HG03442 (cell line): Measurements from ENCODE around the gene TSHZ3.

Experiments used
- ATAC-seq: cut with Tn5 transposase; IDR thresholded peaks from one replicate; pipeline ENCODE4 v1.9.1; 2021; ENCODE audit warnings: mild to moderate bottlenecking, moderate library complexity; ENCODE audit not compliant: unreplicated experiment

The TSHZ3 gene

GRCh38 chr19:31266731-31267130 is 82.5 kb downstream of the TSHZ3 start:
- no peak for ATAC-seq

- ATAC-seq = no peak
Observed at GRCh38 chr19:31266196-31266595, 83.0 kb downstream of the TSHZ3 start.

GRCh38 chr19:31264041-31264778 is 85.0 kb downstream of the TSHZ3 start:
- no peak for ATAC-seq

- no peak for ATAC-seq
Observed at GRCh38 chr19:31263328-31263727, 85.9 kb downstream of the TSHZ3 start.

DNA sequence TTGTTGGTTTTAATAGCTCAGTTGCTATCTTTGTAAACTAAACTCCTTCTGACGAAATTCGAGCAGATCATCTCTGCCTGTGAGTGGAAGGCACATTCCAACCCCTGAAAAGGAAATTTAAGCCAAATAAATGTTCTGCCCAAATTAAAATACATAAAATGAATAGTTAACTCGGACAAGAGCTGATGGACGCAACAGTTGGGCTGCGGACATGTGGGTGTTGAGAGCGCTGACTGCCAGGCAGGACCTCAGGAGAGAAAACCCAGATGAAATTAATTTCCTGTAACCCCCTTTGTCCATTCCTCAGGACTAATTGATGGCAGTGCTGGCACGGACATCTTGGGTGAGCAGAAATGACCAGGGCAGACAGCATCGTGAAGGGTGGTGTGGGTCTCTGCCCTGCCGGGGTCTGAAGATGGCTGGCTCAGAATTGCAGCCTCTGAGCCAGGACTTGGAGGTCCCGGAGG is 86.5 kb downstream of the TSHZ3 start:
- ATAC-seq = no peak

- ATAC-seq = no peak
Observed at GRCh38 chr19:31261603-31262212, 87.5 kb downstream of the TSHZ3 start.

GRCh38 chr19:31261019-31261602 is 88.1 kb downstream of the TSHZ3 start:
- ATAC-seq = no peak

DNA sequence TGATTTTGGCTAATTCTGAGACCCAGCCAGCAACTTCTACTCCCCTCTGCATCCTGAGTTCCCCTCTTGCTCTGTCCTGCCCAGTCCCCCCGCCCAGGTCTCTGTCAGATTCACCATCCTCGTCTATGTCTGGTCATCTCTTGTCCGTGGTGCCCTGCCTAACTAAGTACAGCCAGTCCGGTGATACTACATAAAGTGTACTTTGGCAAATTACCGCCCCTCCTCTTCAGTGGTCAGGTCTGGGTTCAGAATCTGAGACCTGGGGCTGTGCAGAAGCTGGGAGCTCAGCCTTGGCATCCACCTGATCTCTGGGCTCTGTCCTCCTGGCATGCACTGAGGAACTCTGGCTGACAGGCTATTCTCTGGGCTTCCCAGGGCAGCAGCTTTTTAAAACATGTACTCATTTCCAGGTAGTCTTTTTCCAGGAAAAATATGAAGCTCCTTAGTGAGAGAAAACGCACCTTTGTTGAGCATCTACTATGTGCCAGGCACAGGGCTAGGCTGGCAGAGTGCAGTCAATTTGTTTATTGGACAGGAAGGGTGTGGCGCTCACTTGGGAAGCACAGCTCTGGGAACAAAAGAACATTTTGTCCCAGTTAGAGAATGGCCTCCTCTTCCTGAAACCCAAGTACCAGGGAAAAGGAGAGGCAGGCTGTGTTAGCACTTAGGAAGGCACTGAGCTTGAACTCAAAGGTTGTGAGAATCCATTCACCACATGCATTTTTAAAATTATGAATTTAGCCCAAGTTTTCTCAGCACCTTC is 88.9 kb downstream of the TSHZ3 start:
- no peak for ATAC-seq

DNA sequence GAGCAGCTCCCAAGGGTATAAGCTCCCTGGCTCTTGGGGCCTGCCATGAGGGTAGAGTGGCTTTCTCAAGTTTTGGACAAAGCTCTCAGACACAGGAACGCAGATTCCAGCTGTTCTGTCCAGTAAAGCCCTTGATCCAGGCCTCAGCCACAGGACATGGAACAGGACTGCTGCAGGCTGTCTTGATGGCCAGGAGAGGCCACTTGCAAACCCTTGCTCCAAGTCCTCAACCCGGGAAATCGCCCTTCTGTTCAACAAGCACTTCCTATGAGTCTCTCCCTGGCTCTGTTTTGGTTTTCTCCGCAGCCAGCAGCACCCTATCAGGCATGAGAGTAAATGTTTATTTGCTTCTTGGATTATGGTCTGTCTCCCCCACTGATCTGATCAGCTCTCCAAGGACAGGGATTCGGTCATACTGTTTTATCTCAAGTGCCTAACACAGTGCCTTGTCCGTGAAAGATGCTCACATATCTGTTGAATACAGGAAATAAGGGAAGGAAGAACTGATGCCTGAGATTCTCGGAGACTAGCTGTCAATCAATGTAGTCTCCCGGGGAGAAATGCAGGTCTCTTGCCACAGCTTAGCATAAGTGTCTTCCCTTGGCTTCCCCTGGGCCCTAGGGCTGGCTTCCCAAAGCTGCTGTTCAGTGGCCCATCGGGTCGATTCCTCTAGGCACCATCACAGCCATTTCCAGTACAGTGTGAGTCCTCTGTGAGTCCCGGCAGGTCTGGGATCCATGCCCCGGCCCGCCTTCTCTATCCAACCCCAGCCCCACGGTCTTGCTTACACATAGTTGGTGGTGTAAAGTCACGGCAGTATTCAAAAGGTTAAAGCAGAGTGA is 90.8 kb downstream of the TSHZ3 start:
- no peak for ATAC-seq

GRCh38 chr19:31257426-31258130 is 91.7 kb downstream of the TSHZ3 start:
- no peak for ATAC-seq

DNA sequence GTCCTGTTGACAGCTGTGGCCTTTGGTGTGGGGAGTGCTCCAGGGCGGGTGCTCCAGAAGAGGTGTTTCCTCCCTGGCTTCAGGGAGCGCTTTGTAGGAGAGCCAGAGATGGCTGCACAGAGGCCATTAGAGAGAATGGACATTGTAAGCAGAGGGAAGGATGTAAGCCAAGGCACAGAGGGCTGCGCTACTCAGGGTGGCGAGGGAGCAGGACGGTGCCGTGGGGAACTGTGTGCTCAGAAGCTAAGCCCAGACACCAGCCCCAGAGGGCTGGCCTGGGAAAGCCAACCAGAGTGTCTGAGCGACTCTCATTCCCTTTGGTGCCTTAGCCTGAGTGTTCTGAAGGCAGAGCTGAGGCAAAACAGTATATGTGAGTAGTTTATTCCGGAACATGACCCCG is 92.2 kb downstream of the TSHZ3 start:
- ATAC-seq = no peak

DNA sequence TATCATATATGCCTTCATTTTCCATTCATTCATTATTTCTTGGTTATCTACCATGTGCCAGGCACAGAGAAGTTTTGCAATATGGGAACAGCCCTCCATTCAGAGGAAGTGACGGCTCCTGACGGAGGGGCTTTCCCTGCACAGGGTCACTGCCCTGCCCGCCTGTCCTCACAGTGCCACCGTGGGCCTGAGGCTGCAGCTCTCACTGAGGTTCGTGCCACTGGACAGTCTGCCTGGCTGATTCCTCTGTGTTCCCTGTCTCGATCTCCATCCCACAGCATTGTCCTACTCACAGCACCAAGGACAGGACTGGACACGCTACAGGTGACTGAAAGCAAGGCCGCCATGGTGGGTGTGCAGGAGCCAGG is 92.7 kb downstream of the TSHZ3 start:
- no peak for ATAC-seq

- ATAC-seq = no peak
Observed at GRCh38 chr19:31255831-31256592, 93.2 kb downstream of the TSHZ3 start.

DNA sequence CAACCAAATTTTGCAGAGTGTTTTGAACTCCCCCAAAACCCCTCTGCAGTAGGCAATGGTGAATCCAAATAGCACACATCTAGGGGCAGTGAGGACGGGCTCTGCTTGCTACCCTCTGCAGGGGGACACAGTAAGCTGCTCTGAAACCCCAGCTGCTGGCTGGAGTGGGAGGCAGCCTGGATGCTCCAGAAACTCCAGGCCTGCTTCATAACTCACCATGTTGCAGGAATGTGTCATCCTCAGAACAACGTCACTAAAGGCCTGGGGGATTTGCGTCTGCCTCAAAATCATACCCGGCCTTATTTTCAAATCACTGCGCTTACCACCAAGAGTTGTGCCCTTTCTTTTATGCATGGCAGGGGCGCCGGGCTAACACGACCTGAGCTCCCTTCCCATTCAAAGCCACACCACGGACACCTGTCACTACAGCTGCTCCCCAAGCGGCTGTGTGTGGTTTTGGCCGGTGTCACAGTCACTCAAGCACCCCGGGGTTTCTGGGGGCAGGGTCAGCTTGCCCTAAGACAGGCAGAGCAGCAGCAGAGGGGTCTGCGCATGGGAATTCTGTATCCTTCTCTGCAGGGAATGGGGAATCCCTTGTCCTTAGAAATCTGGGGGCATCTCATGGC is 93.9 kb downstream of the TSHZ3 start:
- ATAC-seq = no peak

DNA sequence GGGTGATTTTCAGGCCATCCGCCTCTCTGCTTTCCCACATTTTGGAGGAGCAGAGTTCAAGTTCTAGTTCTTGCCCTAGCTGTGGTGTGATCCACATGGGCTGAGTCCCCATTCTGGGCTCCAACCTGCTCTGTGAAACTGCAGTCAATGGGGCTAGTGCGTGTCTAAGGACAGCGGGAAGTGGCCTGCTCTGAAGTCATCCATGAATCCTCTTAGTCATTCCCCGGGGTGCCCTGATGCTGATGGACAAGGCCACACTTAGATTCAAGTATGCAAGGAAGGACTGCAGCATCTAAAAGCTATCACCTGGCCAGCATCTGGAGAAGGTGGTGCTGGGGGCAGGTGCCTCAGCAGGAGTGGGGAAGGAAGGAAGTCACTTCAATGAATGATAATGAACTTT is 94.6 kb downstream of the TSHZ3 start:
- ATAC-seq = no peak

- ATAC-seq = no peak
Observed at GRCh38 chr19:31254180-31254551, 95.1 kb downstream of the TSHZ3 start.

DNA sequence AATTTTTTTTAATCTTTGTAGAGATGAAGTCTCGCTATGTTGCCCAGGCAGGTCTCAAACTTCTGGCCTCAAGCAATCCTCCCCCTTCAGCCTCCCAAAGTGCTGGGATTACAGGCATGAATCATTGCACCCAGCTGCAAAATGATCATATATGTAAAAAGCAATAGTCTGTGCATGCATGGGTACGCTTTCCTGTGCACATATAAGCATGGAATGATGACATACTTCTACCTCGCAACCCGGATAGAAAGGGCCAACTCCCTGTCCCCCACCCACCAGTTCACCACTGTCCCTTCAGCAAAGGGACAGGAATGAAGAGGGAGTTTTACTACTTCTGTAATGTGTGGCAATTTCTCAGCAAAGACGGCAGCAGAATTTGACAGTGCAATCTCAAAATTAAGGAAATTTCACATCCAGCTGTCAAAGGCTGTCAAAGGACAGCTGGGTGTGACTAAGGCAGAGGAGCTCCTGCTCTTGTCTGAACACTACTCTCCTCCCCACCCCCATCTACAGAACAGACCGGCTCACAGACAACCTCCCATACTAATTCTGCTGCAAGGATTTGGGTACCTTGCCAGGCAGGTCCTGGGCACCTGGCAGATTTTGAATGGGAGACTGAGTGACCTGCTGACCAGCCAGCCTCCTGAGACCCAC is 95.6 kb downstream of the TSHZ3 start:
- ATAC-seq = no peak

DNA sequence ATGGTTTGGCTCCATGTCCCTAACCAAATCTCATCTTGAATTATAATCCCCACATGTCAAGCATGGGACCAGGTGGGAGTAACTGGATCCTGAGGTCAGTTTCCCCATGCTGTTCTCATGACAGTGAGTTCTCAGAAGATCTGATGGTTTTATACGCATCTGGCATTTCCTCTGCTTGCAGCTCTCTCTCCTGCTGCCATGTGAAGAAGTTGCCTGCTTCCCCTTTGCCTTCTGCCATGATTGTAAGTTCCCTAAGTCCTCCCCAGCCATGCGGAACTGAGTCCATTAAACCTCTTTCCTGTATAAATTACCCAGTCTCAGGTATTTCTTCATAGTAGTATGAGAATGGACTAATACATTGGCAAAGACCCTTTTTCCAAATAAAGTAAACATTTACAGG is 96.8 kb downstream of the TSHZ3 start:
- no peak for ATAC-seq
